HCT116 (cell line): ENCODE results near the gene ITIH1. TPM values are rescaled to one million over a fixed set of nuclear protein-coding genes. Genes with fewer than 3 reads are reported as not detected.

Experiments
- ATAC-seq: fragments of 200-7000 bp; cut with Tn5 transposase; 2 replicates; pipeline ENCODE4 v1.9.1; 2020; ENCODE audit warnings: mild to moderate bottlenecking, moderate library complexity
- BruUV-seq: library from RNA; stranded (reverse); fragments of 400-500 nt; replicated peaks from 2 replicates; lab custom pipeline; 2021; lab: Mats Ljungman, UMichigan
- CTCF ChIA-PET: fragments of 300-600 bp; sonication (Branson Sonifier 250); formaldehyde crosslinking; loops from one replicate; lab custom pipeline; 2021; ENCODE audit warnings: antibody characterized with exemption; lab: Charles Lee
- POLR2A ChIA-PET: fragments of 300-600, 350-600 bp; sonication (Branson Sonifier 250); formaldehyde crosslinking; loops from one replicate; lab custom pipeline; 2021; ENCODE audit warnings: antibody characterized with exemption; lab: Charles Lee
- RAD21 ChIA-PET, 2 experiments: fragments of 300-600 bp; sonication (Branson Sonifier 250); formaldehyde crosslinking; loops; one replicate each; lab custom pipeline; 2023; ENCODE audit warnings: low total read pairs in 2 of 2; ENCODE audit not compliant: uncharacterized antibody in 2 of 2, unreplicated experiment in 2 of 2, low non-redundant PET in 1 of 2; lab: Charles Lee
- DNase-seq: peaks from one replicate; pipeline ENCODE4 v3.0.0-alpha.2; 2010; ENCODE audit warnings: low read depth, low spot score
- H2AFZ ChIP-seq: fragments of 200-600 bp; shearing (Covaris generic), sonication (generic); 2 replicates; pipeline ENCODE4 v1.6.1; 2017; ENCODE audit warnings: low read depth, mixed run types, mixed read lengths, antibody characterized with exemption, low read length; ENCODE audit not compliant: poor library complexity, severe bottlenecking
- H3K27ac ChIP-seq: 2 replicates; pipeline ENCODE4 v1.5.1; 2012; ENCODE audit warnings: low read depth, low read length
- H3K27me3 ChIP-seq: fragments of 200-600 bp; sonication (generic); 2 replicates; pipeline ENCODE4 v1.6.1; 2016; ENCODE audit warnings: mixed run types, low read length, mixed read lengths; ENCODE audit not compliant: insufficient read depth
- H3K36me3 ChIP-seq, 2 experiments: fragments of 200-500 bp in 1 of 2; fragments of 200-600 bp in 1 of 2; sonication (Bioruptor generic) in 1 of 2; sonication (generic) in 1 of 2; 2 replicates each; pipeline versions ENCODE4 v1.5.1 to v1.6.1; 2014 to 2016; ENCODE audit warnings: low read length in 2 of 2, inconsistent platforms in 1 of 2, mixed read lengths in 1 of 2, mixed run types in 1 of 2; ENCODE audit not compliant: insufficient read depth in 2 of 2, control insufficient read depth in 1 of 2
- H3K4me1 ChIP-seq, 2 experiments: fragments of 200-600 bp in 1 of 2; sonication (generic) in 1 of 2; 2 replicates each; pipeline versions ENCODE4 v1.5.1 to v1.6.1; 2012 to 2017; ENCODE audit warnings: low read length in 2 of 2, inconsistent platforms in 1 of 2, mild to moderate bottlenecking in 1 of 2, mixed read lengths in 1 of 2, mixed run types in 1 of 2, moderate library complexity in 1 of 2; ENCODE audit not compliant: insufficient read depth in 2 of 2, control insufficient read depth in 1 of 2
- H3K4me2 ChIP-seq: fragments of 200-600 bp; sonication (generic); 2 replicates; pipeline ENCODE4 v1.6.1; 2017; ENCODE audit warnings: mixed run types, low read length, mixed read lengths
- H3K4me3 ChIP-seq, 2 experiments: fragments of 200-600 bp in 1 of 2; sonication (generic) in 1 of 2; replicated peaks in 1 of 2; 2 replicates each; pipeline ENCODE4 v1.5.1; 2011 to 2016; ENCODE audit warnings: low read length in 2 of 2, control low read depth in 1 of 2, low read depth in 1 of 2, mild to moderate bottlenecking in 1 of 2, mixed read lengths in 1 of 2, mixed run types in 1 of 2
- H3K79me2 ChIP-seq: fragments of 200-600 bp; sonication (generic); 2 replicates; pipeline ENCODE4 v1.6.1; 2017; ENCODE audit warnings: mild to moderate bottlenecking, mixed run types, low read length, moderate library complexity, mixed read lengths; ENCODE audit not compliant: insufficient read depth
- H3K9ac ChIP-seq: fragments of 200-600 bp; sonication (generic); 2 replicates; pipeline ENCODE4 v1.6.1; 2016; ENCODE audit warnings: low read length, mixed read lengths
- H3K9me2 ChIP-seq: fragments of 200-600 bp; sonication (generic), shearing (Covaris generic); 2 replicates; pipeline ENCODE4 v1.6.1; 2017; ENCODE audit warnings: mixed run types, mild to moderate bottlenecking, moderate library complexity; ENCODE audit not compliant: insufficient read depth
- H3K9me3 ChIP-seq, 2 experiments: fragments of 200-500 bp in 1 of 2; fragments of 200-600 bp in 1 of 2; sonication (Bioruptor generic) in 1 of 2; sonication (generic) in 1 of 2; 2 replicates each; pipeline ENCODE4 v1.6.1; 2014 to 2017; ENCODE audit warnings: low read length in 2 of 2, mixed read lengths in 2 of 2, inconsistent platforms in 1 of 2, low read depth in 1 of 2, mild to moderate bottlenecking in 1 of 2, mixed run types in 1 of 2, moderate library complexity in 1 of 2; ENCODE audit not compliant: control insufficient read depth in 1 of 2, insufficient read depth in 1 of 2
- H4K20me1 ChIP-seq: fragments of 200-600 bp; sonication (generic), shearing (Covaris generic); 2 replicates; pipeline ENCODE4 v1.6.1; 2017; ENCODE audit warnings: mixed run types, mild to moderate bottlenecking, moderate library complexity; ENCODE audit not compliant: insufficient read depth
- CBX3 ChIP-seq: IDR thresholded peaks from 2 replicates; pipeline ENCODE4 v1.6.1; 2012; ENCODE audit warnings: low read depth
- CEBPB ChIP-seq: IDR thresholded peaks from 2 replicates; pipeline ENCODE4 v1.6.1; 2012; ENCODE audit warnings: low read depth
- CTCF ChIP-seq, 3 experiments: fragments of 200-600 bp in 1 of 3; sonication (generic) in 1 of 3; IDR thresholded peaks in 2 of 3; conservative IDR thresholded peaks in 1 of 3; 2 replicates each; pipeline ENCODE4 v1.5.1; 2012 to 2017; ENCODE audit warnings: low read depth in 2 of 3, low read length in 2 of 3, antibody characterized with exemption in 1 of 3, borderline replicate concordance in 1 of 3, control low read depth in 1 of 3, mild to moderate bottlenecking in 1 of 3, mixed read lengths in 1 of 3, mixed run types in 1 of 3, moderate library complexity in 1 of 3; ENCODE audit not compliant: insufficient read depth in 1 of 3
- EZH2 ChIP-seq: fragments of 200-600 bp; sonication (generic); IDR thresholded peaks from 2 replicates; pipeline ENCODE4 v1.6.1; 2017; ENCODE audit warnings: antibody characterized with exemption, mixed run types
- FOSL1 ChIP-seq: IDR thresholded peaks from 2 replicates; pipeline ENCODE4 v1.6.1; 2012; ENCODE audit warnings: low read depth
- JUND ChIP-seq: IDR thresholded peaks from 2 replicates; pipeline ENCODE4 v1.6.1; 2012
- POLR2A ChIP-seq: IDR thresholded peaks from 2 replicates; pipeline ENCODE4 v1.7.0; 2011; ENCODE audit warnings: borderline replicate concordance; ENCODE audit not compliant: insufficient read depth, insufficient read length; ENCODE audit errors: extremely low read depth
- RAD21 ChIP-seq: IDR thresholded peaks from 2 replicates; pipeline ENCODE4 v1.6.1; 2012; ENCODE audit warnings: low read depth, mild to moderate bottlenecking
- REST ChIP-seq: IDR thresholded peaks from 2 replicates; pipeline ENCODE4 v1.6.1; 2012; ENCODE audit warnings: low read depth
- intact Hi-C: fragments of 100-400 bp; cut with micrococcal nuclease; formaldehyde crosslinking; loops from 2 replicates; pipeline ENCODE4 v1.10.0; 2022
- total RNA-seq: library from RNA; stranded (reverse); gene quantifications from one replicate; pipeline ENCODE4 v1.2.1, GENCODE V29; 2021; ENCODE audit not compliant: unreplicated experiment
- TF ChIP-seq, protein P1 (sequence below): IDR thresholded peaks from 2 replicates; pipeline ENCODE4 v1.6.1; 2012
- TF ChIP-seq, protein P2 (sequence below): IDR thresholded peaks from 2 replicates; pipeline ENCODE4 v1.6.1; 2011; ENCODE audit warnings: mild to moderate bottlenecking, low read length, moderate library complexity; ENCODE audit not compliant: insufficient replicate concordance; ENCODE audit errors: extremely low read depth

ITIH1 gene
- total RNA-seq, 1 experiment from 2014 or later, result 0.37 TPM

GRCh38 chr3:52774901-52775864 lies 2.2 kb upstream of the ITIH1 start:
- Histone ChIP-seq H3K36me3 (no peaks in the 10 kb centered on the region), H3K4me1 (peaks cover 4 to 17% of the 10 kb centered on the region in 2 experiments; a peak in 3 of 4 replicates), H3K9me2 (no peaks in the 10 kb centered on the region), H4K20me1 (no peaks in the 10 kb centered on the region), H3K27me3 (no peaks in the 10 kb centered on the region), H3K9ac (no peak overlapping the region), H3K9me3 (no peaks in the 10 kb centered on the region), H3K4me3 (no peak overlapping the region), H3K79me2 (peaks cover 1% of the 10 kb centered on the region), H3K27ac (no peak overlapping the region), H2AFZ (no peak overlapping the region), H3K4me2 (no peak overlapping the region)
- BruUV-seq, result no TSS peak
- RAD21 ChIA-PET, result no interaction called here
- ATAC-seq (no peak), DNase-seq (no peak)
- intact Hi-C loops, result no loop called here
- TF ChIP-seq CBX3, result no peak
- TF ChIP-seq POLR2A, result no peak
- no peak for TF ChIP-seq EZH2
- POLR2A ChIA-PET, result no interaction called here
- CTCF ChIA-PET, result no interaction called here

- H3K27me3 ChIP-seq, result peaks cover 7% of the 10 kb centered on the region; the same call in 1 of the 2 replicates
- no peaks in the 10 kb centered on the region for H3K36me3 ChIP-seq
- no peak overlapping the region for H3K9ac ChIP-seq
- no TSS peak for BruUV-seq
- no peaks in the 10 kb centered on the region for H3K9me2 ChIP-seq
- H3K9me3 ChIP-seq, result no peaks in the 10 kb centered on the region
- H2AFZ ChIP-seq, result peak overlapping the region; percentile 32
- no peak overlapping the region for H3K4me3 ChIP-seq
- intact Hi-C loops, result no loop called here
- ChIA-PET POLR2A (no interaction called here), CTCF (no interaction called here), RAD21 (no interaction called here)
- H3K4me2 ChIP-seq, result no peak overlapping the region
- no peaks in the 10 kb centered on the region for H4K20me1 ChIP-seq
- ATAC-seq (no peak), DNase-seq (no peak)
- H3K4me1 ChIP-seq, result peaks cover 4 to 17% of the 10 kb centered on the region in 2 experiments; a peak in 3 of 4 replicates
- no peak overlapping the region for H3K27ac ChIP-seq
- H3K79me2 ChIP-seq, result no peaks in the 10 kb centered on the region
- TF ChIP-seq FOSL1 (no peak), RAD21 (no peak), REST (no peak), CTCF (IDR thresholded peaks at IDR 0.05 in 2 of 3, conservative IDR thresholded peaks at IDR 0.05 in 1 of 3; ENCODE audit: borderline replicate concordance in 1 of 3, insufficient read depth in 1 of 3, low read depth in 2 of 3, low read length in 2 of 3) (no peak), CEBPB (no peak), JUND (no peak)
- TF ChIP-seq, protein P1, sequence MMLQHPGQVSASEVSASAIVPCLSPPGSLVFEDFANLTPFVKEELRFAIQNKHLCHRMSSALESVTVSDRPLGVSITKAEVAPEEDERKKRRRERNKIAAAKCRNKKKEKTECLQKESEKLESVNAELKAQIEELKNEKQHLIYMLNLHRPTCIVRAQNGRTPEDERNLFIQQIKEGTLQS, result no peak
- TF ChIP-seq, protein P2, sequence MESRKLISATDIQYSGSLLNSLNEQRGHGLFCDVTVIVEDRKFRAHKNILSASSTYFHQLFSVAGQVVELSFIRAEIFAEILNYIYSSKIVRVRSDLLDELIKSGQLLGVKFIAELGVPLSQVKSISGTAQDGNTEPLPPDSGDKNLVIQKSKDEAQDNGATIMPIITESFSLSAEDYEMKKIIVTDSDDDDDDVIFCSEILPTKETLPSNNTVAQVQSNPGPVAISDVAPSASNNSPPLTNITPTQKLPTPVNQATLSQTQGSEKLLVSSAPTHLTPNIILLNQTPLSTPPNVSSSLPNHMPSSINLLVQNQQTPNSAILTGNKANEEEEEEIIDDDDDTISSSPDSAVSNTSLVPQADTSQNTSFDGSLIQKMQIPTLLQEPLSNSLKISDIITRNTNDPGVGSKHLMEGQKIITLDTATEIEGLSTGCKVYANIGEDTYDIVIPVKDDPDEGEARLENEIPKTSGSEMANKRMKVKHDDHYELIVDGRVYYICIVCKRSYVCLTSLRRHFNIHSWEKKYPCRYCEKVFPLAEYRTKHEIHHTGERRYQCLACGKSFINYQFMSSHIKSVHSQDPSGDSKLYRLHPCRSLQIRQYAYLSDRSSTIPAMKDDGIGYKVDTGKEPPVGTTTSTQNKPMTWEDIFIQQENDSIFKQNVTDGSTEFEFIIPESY, result no peak
Observed at GRCh38 chr3:52775877-52776276, 1.5 kb upstream of the ITIH1 start.
